CD4-positive, alpha-beta memory T cell (primary cell): Measurements from ENCODE around the gene RIMS4. TPM values are rescaled to one million over a fixed set of nuclear protein-coding genes. Genes with fewer than 3 reads are reported as not detected.
A peak's percentile ranks its signal among the peaks of the same experiment; 100 is the strongest.

Source experiments
- CTCF ChIA-PET: fragments of 350-600 bp; sonication (Branson Sonifier 250); formaldehyde crosslinking; loops from one replicate; lab custom pipeline; 2021; ENCODE audit warnings: inconsistent platforms; ENCODE audit not compliant: partially characterized antibody; lab: Charles Lee
- POLR2A ChIA-PET: fragments of 350-600 bp; sonication (Branson Sonifier 250); formaldehyde crosslinking; loops from one replicate; lab custom pipeline; 2021; ENCODE audit not compliant: partially characterized antibody; lab: Charles Lee
- DNase-seq, 5 donors: peaks; one replicate each; pipeline versions ENCODE4 v3.0.0 to v3.0.0-alpha.2; 2020 to 2022; ENCODE audit warnings: mixed read lengths in 1 of 5
- H3K27ac ChIP-seq: one replicate; pipeline ENCODE4 v1.7.0; 2013; ENCODE audit warnings: low read depth, low read length
- H3K27me3 ChIP-seq: 2 replicates; pipeline ENCODE4 v1.7.0; 2013; ENCODE audit warnings: mild to moderate bottlenecking, low read length, moderate library complexity; ENCODE audit not compliant: insufficient read depth
- H3K36me3 ChIP-seq: 2 replicates; pipeline ENCODE4 v1.7.0; 2013; ENCODE audit warnings: mild to moderate bottlenecking, low read length, moderate library complexity; ENCODE audit not compliant: insufficient read depth
- H3K4me1 ChIP-seq: 2 replicates; pipeline ENCODE4 v1.7.0; 2013; ENCODE audit warnings: mild to moderate bottlenecking, low read length, moderate library complexity; ENCODE audit not compliant: insufficient read depth
- H3K4me3 ChIP-seq, 2 donors: one replicate each; pipeline ENCODE4 v1.7.0; 2013; ENCODE audit warnings: low read length in 2 of 2, mild to moderate bottlenecking in 1 of 2
- H3K9me3 ChIP-seq, 2 donors: one replicate each; pipeline ENCODE4 v1.7.0; 2013; ENCODE audit warnings: low read length in 2 of 2, control low read depth in 1 of 2; ENCODE audit not compliant: control insufficient read depth in 1 of 2
- H3K27ac Mint-ChIP-seq, 7 donors: one replicate each; pipeline ENCODE4 v1.8.0; 2020 to 2021; ENCODE audit warnings: mixed read lengths in 7 of 7, mild to moderate bottlenecking in 6 of 7, inconsistent platforms in 3 of 7, moderate library complexity in 3 of 7
- H3K27me3 Mint-ChIP-seq, 2 donors: one replicate each; pipeline ENCODE4 v1.8.0; 2020 to 2021; ENCODE audit warnings: mixed read lengths in 2 of 2
- H3K36me3 Mint-ChIP-seq, 2 donors: one replicate each; pipeline ENCODE4 v1.8.0; 2020 to 2021; ENCODE audit warnings: mixed read lengths in 2 of 2, inconsistent platforms in 1 of 2, mild to moderate bottlenecking in 1 of 2
- H3K4me1 Mint-ChIP-seq, 4 donors: one replicate each; pipeline ENCODE4 v1.8.0; 2020 to 2021; ENCODE audit warnings: mixed read lengths in 4 of 4, mild to moderate bottlenecking in 1 of 4
- H3K4me3 Mint-ChIP-seq, 8 donors: one replicate each; pipeline ENCODE4 v1.8.0; 2020 to 2021; ENCODE audit warnings: mixed read lengths in 8 of 8, mild to moderate bottlenecking in 7 of 8, moderate library complexity in 6 of 8, inconsistent platforms in 3 of 8
- H3K9me3 Mint-ChIP-seq, 8 donors: one replicate each; pipeline ENCODE4 v1.8.0; 2020 to 2021; ENCODE audit warnings: mixed read lengths in 8 of 8, mild to moderate bottlenecking in 5 of 8, inconsistent platforms in 3 of 8, moderate library complexity in 1 of 8
- intact Hi-C: fragments of 100-400 bp; cut with micrococcal nuclease; formaldehyde crosslinking; loops from one replicate; pipeline ENCODE4 v1.15.1; 2023
- polyA plus RNA-seq, 2 donors: library from polyadenylated mRNA; unstranded; fragments of 300-500 nt; fragmentation: Illumina TruSeq; gene quantifications; one replicate each; pipeline ENCODE4 v1.2.3, GENCODE V29; 2021
- total RNA-seq, 2 experiments: library from RNA; stranded (reverse); gene quantifications; one replicate each; pipeline ENCODE4 v1.2.3, GENCODE V29; 2021

Gene RIMS4
- total and polyA plus RNA-seq, 4 experiments from 2014 or later, result not detected

DNA sequence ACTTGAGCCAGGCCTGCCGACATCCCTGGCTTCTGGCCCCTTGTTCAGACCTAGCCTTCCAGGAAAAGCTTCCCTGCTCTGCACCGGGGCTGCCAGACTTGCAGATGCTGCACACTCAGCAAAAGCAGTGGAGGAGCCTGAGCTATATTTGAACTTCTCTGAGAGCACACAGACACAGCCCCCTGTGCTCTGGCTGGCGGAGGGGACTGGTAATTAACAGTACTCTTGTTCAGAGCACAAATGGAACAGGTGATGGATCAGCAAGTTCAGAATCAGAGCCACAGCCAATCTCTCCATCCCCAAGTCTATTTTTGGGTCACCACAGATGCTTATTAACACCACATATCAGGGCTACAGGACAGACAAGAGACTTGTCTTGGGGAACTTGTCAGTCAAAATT, 27.6 kb upstream of the RIMS4 start:
- no peak overlapping the region for H3K4me3 Mint-ChIP-seq
- Histone ChIP-seq H3K27me3 (no peaks in the 10 kb centered on the region), H3K9me3 (no peaks in the 10 kb centered on the region), H3K27ac (no peak overlapping the region), H3K36me3 (no peaks in the 10 kb centered on the region), H3K4me3 (no peak overlapping the region), H3K4me1 (no peaks in the 10 kb centered on the region)
- H3K27ac Mint-ChIP-seq, result no peak overlapping the region
- H3K27me3 Mint-ChIP-seq, result peaks cover 11 to 19% of the 10 kb centered on the region in 2 donors
- intact Hi-C loops, result no loop called here
- H3K9me3 Mint-ChIP-seq, result peaks cover 0 to 9% (median 3%) of the 10 kb centered on the region in 8 donors
- ChIA-PET POLR2A (no interaction called here), CTCF (no interaction called here)
- no peak for DNase-seq
- peaks cover 0 to 4% of the 10 kb centered on the region in 2 donors for H3K36me3 Mint-ChIP-seq
- H3K4me1 Mint-ChIP-seq, result peaks cover 0 to 2% (median 0%) of the 10 kb centered on the region in 4 donors

GRCh38 chr20:44836601-44837120, 26.3 kb upstream of the RIMS4 start:
- H3K4me1 Mint-ChIP-seq, result peaks cover 0 to 2% (median 0%) of the 10 kb centered on the region in 4 donors
- peaks cover 0 to 9% (median 3%) of the 10 kb centered on the region in 8 donors for H3K9me3 Mint-ChIP-seq
- H3K36me3 ChIP-seq, result no peaks in the 10 kb centered on the region
- no peak overlapping the region for H3K4me3 ChIP-seq
- no peaks in the 10 kb centered on the region for H3K27me3 ChIP-seq
- H3K4me1 ChIP-seq, result no peaks in the 10 kb centered on the region
- H3K27me3 Mint-ChIP-seq, result peaks cover 5 to 11% of the 10 kb centered on the region in 2 donors
- no peaks in the 10 kb centered on the region for H3K9me3 ChIP-seq
- H3K27ac ChIP-seq, result no peak overlapping the region
- H3K36me3 Mint-ChIP-seq, result peaks cover 0 to 4% of the 10 kb centered on the region in 2 donors
- intact Hi-C loops, result no loop called here
- POLR2A ChIA-PET, result no interaction called here
- no peak overlapping the region for H3K27ac Mint-ChIP-seq
- DNase-seq, result no peak
- CTCF ChIA-PET, result interaction anchor here (0.8 kb wide), 1 partner anchor 11 kb away, joined by 3 read pairs; no protein-coding TSS in a partner anchor
- no peak overlapping the region for H3K4me3 Mint-ChIP-seq

GRCh38 chr20:44835661-44836221, 25.4 kb upstream of the RIMS4 start:
- Histone ChIP-seq H3K27ac (no peak overlapping the region), H3K36me3 (no peaks in the 10 kb centered on the region), H3K4me3 (no peak overlapping the region), H3K4me1 (no peaks in the 10 kb centered on the region), H3K9me3 (no peaks in the 10 kb centered on the region), H3K27me3 (no peaks in the 10 kb centered on the region)
- intact Hi-C loops, result no loop called here
- POLR2A ChIA-PET, result no interaction called here
- Mint-ChIP-seq H3K27me3 (peaks cover 8 to 14% of the 10 kb centered on the region in 2 donors), H3K4me1 (peaks cover 0 to 2% (median 0%) of the 10 kb centered on the region in 4 donors), H3K9me3 (peaks cover 0 to 13% (median 4%) of the 10 kb centered on the region in 8 donors), H3K36me3 (peaks cover 0 to 4% of the 10 kb centered on the region in 2 donors), H3K27ac (no peak overlapping the region), H3K4me3 (no peak overlapping the region)
- DNase-seq, result no peak
- CTCF ChIA-PET, result no interaction called here

DNA sequence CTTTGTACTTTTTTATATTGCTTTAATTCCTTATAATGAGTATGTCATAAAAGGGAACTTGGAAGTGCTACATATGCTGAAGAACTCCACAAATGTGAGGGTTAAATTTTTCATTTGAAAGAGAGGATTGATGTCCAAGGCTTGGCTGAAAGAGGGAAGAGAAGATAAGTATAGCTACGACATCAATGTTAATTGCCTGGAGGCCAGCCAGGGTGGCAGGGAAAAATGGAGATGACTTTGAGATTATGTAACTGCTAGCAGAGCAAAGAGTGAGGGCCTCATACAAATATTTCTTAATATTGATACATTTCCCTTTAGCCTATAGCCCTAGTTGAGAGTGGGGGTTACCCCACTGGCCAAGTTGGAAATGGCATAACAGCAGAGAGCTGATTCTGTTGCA, 24.8 kb upstream of the RIMS4 start:
- ChIA-PET POLR2A (no interaction called here), CTCF (no interaction called here)
- no peaks in the 10 kb centered on the region for H3K36me3 ChIP-seq
- H3K9me3 ChIP-seq, result no peaks in the 10 kb centered on the region
- intact Hi-C loops, result no loop called here
- H3K27me3 ChIP-seq, result no peaks in the 10 kb centered on the region
- H3K36me3 Mint-ChIP-seq, result no peaks in the 10 kb centered on the region
- H3K27ac Mint-ChIP-seq, result peak overlapping the region in 1 of 7 donors; percentile 8
- no peak overlapping the region for H3K4me3 Mint-ChIP-seq
- H3K4me3 ChIP-seq, result no peak overlapping the region
- H3K9me3 Mint-ChIP-seq, result peaks cover 0 to 13% (median 4%) of the 10 kb centered on the region in 8 donors
- no peaks in the 10 kb centered on the region for H3K4me1 Mint-ChIP-seq
- peaks cover 6 to 15% of the 10 kb centered on the region in 2 donors for H3K27me3 Mint-ChIP-seq
- no peaks in the 10 kb centered on the region for H3K4me1 ChIP-seq
- H3K27ac ChIP-seq, result no peak overlapping the region
- no peak for DNase-seq

GRCh38 chr20:44834693-44835092, 24.3 kb upstream of the RIMS4 start:
- DNase-seq, result no peak
- CTCF ChIA-PET, result no interaction called here
- no peak overlapping the region for H3K4me3 ChIP-seq
- intact Hi-C loops, result no loop called here
- peaks cover 7 to 19% of the 10 kb centered on the region in 2 donors for H3K27me3 Mint-ChIP-seq
- H3K36me3 ChIP-seq, result no peaks in the 10 kb centered on the region
- H3K9me3 Mint-ChIP-seq, result peaks cover 0 to 13% (median 4%) of the 10 kb centered on the region in 8 donors
- H3K4me1 ChIP-seq, result no peaks in the 10 kb centered on the region
- H3K36me3 Mint-ChIP-seq, result no peaks in the 10 kb centered on the region
- no peak overlapping the region for H3K4me3 Mint-ChIP-seq
- no peaks in the 10 kb centered on the region for H3K9me3 ChIP-seq
- H3K27ac Mint-ChIP-seq, result peak overlapping the region in 1 of 7 donors; percentile 8
- H3K27me3 ChIP-seq, result no peaks in the 10 kb centered on the region
- H3K27ac ChIP-seq, result no peak overlapping the region
- POLR2A ChIA-PET, result no interaction called here
- H3K4me1 Mint-ChIP-seq, result no peaks in the 10 kb centered on the region

GRCh38 chr20:44833437-44833836, 23.1 kb upstream of the RIMS4 start:
- H3K9me3 Mint-ChIP-seq, result peaks cover 0 to 13% (median 3%) of the 10 kb centered on the region in 8 donors
- no peaks in the 10 kb centered on the region for H3K36me3 ChIP-seq
- H3K4me3 ChIP-seq, result no peak overlapping the region
- no peak overlapping the region for H3K4me3 Mint-ChIP-seq
- H3K27ac ChIP-seq, result no peak overlapping the region
- POLR2A ChIA-PET, result no interaction called here
- H3K27ac Mint-ChIP-seq, result no peak overlapping the region
- no peaks in the 10 kb centered on the region for H3K9me3 ChIP-seq
- no peak for DNase-seq
- H3K27me3 ChIP-seq, result peaks cover 4% of the 10 kb centered on the region
- CTCF ChIA-PET, result interaction anchor here (1.7 kb wide), 1 partner anchor 457 kb away, joined by 3 read pairs; no protein-coding TSS in a partner anchor
- intact Hi-C loops, result no loop called here
- peaks cover 11 to 27% of the 10 kb centered on the region in 2 donors for H3K27me3 Mint-ChIP-seq
- no peaks in the 10 kb centered on the region for H3K4me1 Mint-ChIP-seq
- no peaks in the 10 kb centered on the region for H3K36me3 Mint-ChIP-seq
- H3K4me1 ChIP-seq, result no peaks in the 10 kb centered on the region

DNA sequence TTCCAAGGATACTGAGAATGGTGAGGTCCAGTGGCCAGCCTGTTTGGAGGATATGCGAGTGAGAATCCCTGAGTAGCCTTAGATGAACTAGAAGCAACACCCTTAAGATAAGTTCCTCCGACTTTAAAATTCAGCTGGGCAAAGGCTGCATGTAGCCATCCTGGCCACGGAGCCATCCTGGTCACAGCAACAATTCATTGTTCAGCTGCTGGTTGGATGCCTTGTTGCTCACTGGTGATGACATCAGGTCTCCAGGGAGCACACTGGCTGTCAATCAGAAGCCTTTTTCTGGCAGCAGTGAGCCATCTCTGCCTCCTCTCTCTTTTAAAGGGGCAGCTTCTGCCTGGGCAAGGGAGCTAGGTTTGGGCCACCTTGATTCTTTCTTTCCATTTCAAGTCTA, 22.4 kb upstream of the RIMS4 start:
- Histone ChIP-seq H3K4me3 (no peak overlapping the region), H3K4me1 (no peaks in the 10 kb centered on the region), H3K36me3 (no peaks in the 10 kb centered on the region), H3K27me3 (peaks cover 7% of the 10 kb centered on the region), H3K9me3 (no peaks in the 10 kb centered on the region), H3K27ac (no peak overlapping the region)
- Mint-ChIP-seq H3K27me3 (peaks cover 12 to 23% of the 10 kb centered on the region in 2 donors), H3K4me1 (no peaks in the 10 kb centered on the region), H3K4me3 (no peak overlapping the region), H3K27ac (no peak overlapping the region), H3K36me3 (no peaks in the 10 kb centered on the region), H3K9me3 (peaks cover 0 to 13% (median 2%) of the 10 kb centered on the region in 8 donors)
- CTCF ChIA-PET, result interaction anchor here (1.7 kb wide), 1 partner anchor 458 kb away, joined by 3 read pairs; no protein-coding TSS in a partner anchor
- DNase-seq, result no peak
- POLR2A ChIA-PET, result no interaction called here
- intact Hi-C loops, result no loop called here
